Activated CD4-positive, alpha-beta T cell treated with anti-CD3 and anti-CD28 coated beads, Interleukin-2, Interleukin-6, amounts not matched to agents 100 ng/mL and 50 ng/mL, durations not matched to agents 16 hours and 8 hours (primary cell): ENCODE results near the gene ARRB1.
"Not testable (repeated sequence)": the region's sequence is repeated elsewhere in the genome, so short reads cannot be mapped to it uniquely, and the experiment has no call there.

ENCODE experiments used
- DNase-seq: peaks from one replicate; pipeline ENCODE4 v3.0.0-alpha.2; 2020

Gene ARRB1

GRCh38 chr11:75320643-75321042 lies 30.8 kb downstream of the ARRB1 start:
- DNase-seq = no peak

- no peak for DNase-seq
Observed at GRCh38 chr11:75320046-75320618, 31.3 kb downstream of the ARRB1 start.

- no peak for DNase-seq
Observed at GRCh38 chr11:75319035-75319877, 32.2 kb downstream of the ARRB1 start.

GRCh38 chr11:75317446-75318122 lies 33.9 kb downstream of the ARRB1 start:
- no peak for DNase-seq

GRCh38 chr11:75315439-75315805 lies 36.0 kb downstream of the ARRB1 start:
- no peak for DNase-seq

- no peak for DNase-seq
Observed at GRCh38 chr11:75314771-75315438, 36.6 kb downstream of the ARRB1 start.

GRCh38 chr11:75313513-75314272 lies 37.8 kb downstream of the ARRB1 start:
- no peak for DNase-seq

- no peak for DNase-seq
Observed at GRCh38 chr11:75312346-75312745, 39.1 kb downstream of the ARRB1 start.

GRCh38 chr11:75311858-75312288 lies 39.6 kb downstream of the ARRB1 start:
- DNase-seq = no peak

- DNase-seq = no peak
Observed at GRCh38 chr11:75308986-75309385, 42.5 kb downstream of the ARRB1 start.

GRCh38 chr11:75308116-75308515 lies 43.3 kb downstream of the ARRB1 start:
- DNase-seq = no peak

- no peak for DNase-seq
Observed at GRCh38 chr11:75307058-75307457, 44.4 kb downstream of the ARRB1 start.

GRCh38 chr11:75306529-75306928 lies 44.9 kb downstream of the ARRB1 start:
- DNase-seq = no peak

- DNase-seq = no peak
Observed at GRCh38 chr11:75305993-75306392, 45.5 kb downstream of the ARRB1 start.

- DNase-seq = no peak
Observed at GRCh38 chr11:75305452-75305851, 46.0 kb downstream of the ARRB1 start.

- DNase-seq = not testable (repeated sequence)
Observed at GRCh38 chr11:75304941-75305340, 46.5 kb downstream of the ARRB1 start.

- no peak for DNase-seq
Observed at GRCh38 chr11:75303544-75304224, 47.8 kb downstream of the ARRB1 start.

GRCh38 chr11:75302371-75302770 lies 49.1 kb downstream of the ARRB1 start:
- DNase-seq = no peak

- no peak for DNase-seq
Observed at GRCh38 chr11:75301601-75302345, 49.7 kb downstream of the ARRB1 start.

- DNase-seq = no peak
Observed at GRCh38 chr11:75301131-75301530, 50.3 kb downstream of the ARRB1 start.

GRCh38 chr11:75298976-75299260 lies 52.5 kb downstream of the ARRB1 start:
- no peak for DNase-seq
